ENCODE measurements around the gene PGPEP1. TPM values are rescaled to one million over a fixed set of nuclear protein-coding genes. Genes with fewer than 3 reads are reported as not detected.

Gene PGPEP1
- total RNA-seq, 2 donors from 2014 or later = 23.7 TPM

DNA sequence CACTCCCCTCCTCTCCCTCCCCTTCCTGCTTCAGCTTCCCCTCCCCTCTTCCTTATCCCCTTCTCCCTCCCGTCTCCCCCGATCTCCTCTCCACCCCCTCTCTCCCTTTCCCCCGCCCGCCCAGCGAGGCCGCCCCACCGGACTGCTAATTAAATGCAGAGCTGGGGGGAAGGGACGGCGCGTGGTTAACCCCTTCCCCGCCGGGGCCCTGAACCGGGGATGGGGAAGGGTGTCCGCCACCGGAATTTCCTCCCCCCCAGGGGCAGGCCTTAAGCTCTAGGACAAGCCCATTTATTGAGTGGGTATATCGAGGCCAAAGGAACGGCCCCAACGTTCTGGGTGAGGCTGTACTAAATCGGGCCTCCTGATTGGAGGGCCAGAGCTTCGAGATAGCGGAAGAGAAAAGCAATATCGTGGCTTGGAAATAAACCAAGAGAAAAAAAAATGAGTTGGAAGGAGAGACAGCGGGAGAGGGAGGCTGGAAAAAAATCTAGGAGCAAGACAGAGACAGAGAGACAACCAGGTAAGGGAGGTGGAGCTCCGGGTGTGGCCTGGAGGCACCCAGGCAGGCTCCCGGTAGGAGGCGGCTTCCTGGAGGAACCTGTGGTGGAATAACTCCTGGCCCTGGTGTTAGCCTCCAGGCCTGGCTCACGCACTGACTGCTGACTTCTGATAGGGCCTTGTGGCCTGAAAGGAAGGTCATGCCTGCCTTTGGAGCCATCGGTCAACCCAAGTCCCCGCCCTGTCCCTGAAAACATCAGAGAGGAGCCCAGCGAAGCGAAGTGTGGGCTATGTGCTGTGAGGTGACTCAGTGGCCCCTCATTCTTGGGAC lies 47.4 kb upstream of the PGPEP1 start:
- no peak for TF ChIP-seq CTCF (IDR thresholded peaks at IDR 0.05)

DNA sequence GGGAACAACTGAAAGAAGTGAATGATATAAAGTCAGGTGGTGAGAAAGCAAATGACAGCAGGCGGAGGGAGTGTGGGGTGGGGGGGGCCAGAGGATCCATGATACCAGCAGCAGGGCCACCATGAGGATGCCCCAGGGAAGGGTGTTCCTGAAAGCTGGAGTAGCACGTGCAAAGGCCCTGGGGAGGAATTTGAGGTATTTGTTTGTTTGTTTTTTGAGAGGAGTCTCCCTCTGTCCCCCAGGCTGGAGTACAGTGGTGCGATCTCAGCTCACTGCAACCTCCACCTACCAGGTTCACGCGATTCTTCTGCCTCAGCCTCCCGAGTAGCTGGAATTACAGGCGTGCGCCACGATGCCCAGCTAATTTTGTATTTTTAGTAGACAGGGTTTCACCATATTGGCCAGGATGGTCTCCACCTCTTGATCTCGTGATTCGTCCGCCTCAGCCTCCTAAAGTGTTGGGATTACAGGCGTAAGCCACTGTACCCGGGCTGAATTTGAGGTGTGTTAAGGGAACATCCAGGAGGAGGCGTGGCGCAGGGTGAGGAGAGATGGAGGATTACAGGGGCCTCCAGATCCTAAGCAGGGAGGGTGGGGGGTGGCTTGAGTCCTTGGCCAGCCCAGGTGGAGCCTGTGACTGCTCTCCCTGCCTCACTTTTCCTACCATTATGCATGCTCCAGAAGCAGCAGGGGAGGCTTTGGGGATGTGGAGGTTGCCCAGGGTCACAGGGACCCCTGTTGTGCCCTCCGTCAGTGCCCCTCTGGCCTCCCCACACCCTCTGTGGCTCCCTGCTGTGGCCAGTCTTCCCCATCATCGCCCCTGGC lies 46.5 kb upstream of the PGPEP1 start:
- peak overlapping the region; percentile 93 for H3K4me3 ChIP-seq
- H3K36me3 ChIP-seq = no peaks in the 10 kb centered on the region
- no peaks in the 10 kb centered on the region for H3K27me3 ChIP-seq (replicated peaks; ENCODE audit: insufficient read depth)
- no peaks in the 10 kb centered on the region for H3K9me3 ChIP-seq
- peak overlapping the region; percentile 99 to 100 for H3K27ac ChIP-seq
- TF ChIP-seq CTCF (IDR thresholded peaks at IDR 0.05) = no peak
- H3K4me1 ChIP-seq (ENCODE audit: control insufficient read depth in 1 of 2, low read depth in 2 of 2) = peaks cover 20 to 33% of the 10 kb centered on the region in 2 donors
- DNase-seq (ENCODE audit: low spot score) = no peak
- no peak for ATAC-seq (ENCODE audit: insufficient number of reproducible peaks, low FRiP score, low read depth)

More for the DNA sequence above, 47.4 kb upstream of the PGPEP1 start:
- peak; percentile 61 for DNase-seq (ENCODE audit: low spot score)
- peak; percentile 37 for ATAC-seq (ENCODE audit: insufficient number of reproducible peaks, low FRiP score, low read depth)
- peak overlapping the region; percentile 99 to 100 for H3K27ac ChIP-seq
- no peaks in the 10 kb centered on the region for H3K27me3 ChIP-seq (replicated peaks; ENCODE audit: insufficient read depth)
- H3K36me3 ChIP-seq = no peaks in the 10 kb centered on the region
- H3K4me1 ChIP-seq (ENCODE audit: control insufficient read depth in 1 of 2, low read depth in 2 of 2) = peaks cover 20 to 38% of the 10 kb centered on the region in 2 donors
- peak overlapping the region; percentile 93 for H3K4me3 ChIP-seq
- no peaks in the 10 kb centered on the region for H3K9me3 ChIP-seq

DNA sequence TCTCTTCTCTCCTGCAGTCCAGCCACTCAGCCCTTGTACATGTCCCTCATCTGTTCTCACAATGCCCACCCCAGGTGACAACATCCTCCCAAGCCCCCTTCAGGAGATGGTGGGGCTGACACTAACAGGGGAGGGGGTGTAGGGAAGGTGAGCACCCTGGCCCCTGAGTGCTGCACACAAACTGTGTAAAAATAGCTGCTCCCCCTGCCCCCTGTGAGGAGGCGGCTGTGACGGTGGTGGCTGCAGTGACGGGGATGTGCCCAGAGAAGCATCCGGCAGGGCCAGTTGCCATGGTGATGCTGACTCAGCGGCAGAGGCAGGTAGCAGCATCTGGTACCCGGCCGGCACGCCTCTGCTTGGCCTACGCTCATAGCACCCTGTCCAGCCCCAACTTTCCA lies 45.9 kb upstream of the PGPEP1 start:
- H3K4me3 ChIP-seq = no peak overlapping the region
- H3K36me3 ChIP-seq = no peaks in the 10 kb centered on the region
- H3K27ac ChIP-seq = peak overlapping the region; percentile 99 to 100
- no peaks in the 10 kb centered on the region for H3K27me3 ChIP-seq (replicated peaks; ENCODE audit: insufficient read depth)
- peaks cover 20 to 33% of the 10 kb centered on the region in 2 donors for H3K4me1 ChIP-seq (ENCODE audit: control insufficient read depth in 1 of 2, low read depth in 2 of 2)
- ATAC-seq (ENCODE audit: insufficient number of reproducible peaks, low FRiP score, low read depth) (no peak), DNase-seq (ENCODE audit: low spot score) (no peak)
- no peak for TF ChIP-seq CTCF (IDR thresholded peaks at IDR 0.05)
- no peaks in the 10 kb centered on the region for H3K9me3 ChIP-seq

DNA sequence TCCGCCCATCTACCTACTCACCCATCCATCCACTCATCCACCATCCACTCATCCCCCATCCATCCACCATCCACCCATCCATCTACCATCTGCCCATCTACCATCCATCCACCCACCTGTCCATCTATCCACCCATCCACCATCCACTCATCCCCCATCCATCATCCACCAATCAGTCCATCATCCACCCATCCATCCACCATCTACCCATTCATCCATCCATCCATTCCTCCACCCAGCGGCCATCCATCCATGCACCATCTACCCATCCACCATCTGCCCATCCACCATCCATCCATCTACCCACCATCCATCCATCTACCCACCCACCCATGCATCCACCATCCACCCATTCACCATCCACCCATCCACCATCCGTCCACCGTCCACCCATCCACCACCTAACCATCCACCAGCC lies 45.4 kb upstream of the PGPEP1 start:
- H3K27me3 ChIP-seq (replicated peaks; ENCODE audit: insufficient read depth) = no peaks in the 10 kb centered on the region
- ATAC-seq (ENCODE audit: insufficient number of reproducible peaks, low FRiP score, low read depth) (no peak), DNase-seq (ENCODE audit: low spot score) (no peak)
- H3K27ac ChIP-seq = no peak overlapping the region
- no peak for TF ChIP-seq CTCF (IDR thresholded peaks at IDR 0.05)
- peaks cover 19 to 33% of the 10 kb centered on the region in 2 donors for H3K4me1 ChIP-seq (ENCODE audit: control insufficient read depth in 1 of 2, low read depth in 2 of 2)
- H3K4me3 ChIP-seq = no peak overlapping the region
- H3K36me3 ChIP-seq = no peaks in the 10 kb centered on the region
- H3K9me3 ChIP-seq = no peaks in the 10 kb centered on the region

- H3K9me3 ChIP-seq = no peaks in the 10 kb centered on the region
- no peaks in the 10 kb centered on the region for H3K36me3 ChIP-seq
- H3K4me1 ChIP-seq (ENCODE audit: control insufficient read depth in 1 of 2, low read depth in 2 of 2) = peaks cover 11 to 40% of the 10 kb centered on the region in 2 donors
- TF ChIP-seq CTCF (IDR thresholded peaks at IDR 0.05) = no peak
- no peak overlapping the region for H3K4me3 ChIP-seq
- ATAC-seq (ENCODE audit: insufficient number of reproducible peaks, low FRiP score, low read depth) = no peak
- H3K27ac ChIP-seq = peak overlapping the region in 1 of 2 donors; percentile 25
- H3K27me3 ChIP-seq (replicated peaks; ENCODE audit: insufficient read depth) = no peaks in the 10 kb centered on the region
- DNase-seq (ENCODE audit: low spot score) = no peak
These were observed 43.1 kb upstream of the PGPEP1 start for GRCh38 chr19:18297308-18297707.

Data from thoracic aorta (tissue), 2 donors.